Vagina (tissue), 2 donors: ENCODE data around the gene FRMD4A.

Experiments used
- CTCF ChIP-seq, 3 experiments: fragments of 450-650 bp in 2 of 3; fragments of 200-600 bp in 1 of 3; sonication (generic) in 1 of 3; IDR thresholded peaks; one replicate each; pipeline ENCODE4 v1.5.1; 2017 to 2019; ENCODE audit warnings: antibody characterized with exemption in 3 of 3, mild to moderate bottlenecking in 2 of 3, moderate library complexity in 2 of 3
- POLR2A ChIP-seq, 2 donors: fragments of 450-650 bp; IDR thresholded peaks; one replicate each; pipeline ENCODE4 v1.6.1; 2017; ENCODE audit warnings: antibody characterized with exemption in 2 of 2, mild to moderate bottlenecking in 2 of 2, moderate library complexity in 2 of 2
- POLR2AphosphoS5 ChIP-seq, 2 donors: sonication (generic); formaldehyde crosslinking; IDR thresholded peaks; one replicate each; pipeline ENCODE4 v1.9.0; 2017; ENCODE audit warnings: antibody characterized with exemption in 2 of 2, mild to moderate bottlenecking in 2 of 2, low read depth in 1 of 2; ENCODE audit not compliant: insufficient read depth in 1 of 2

- no peak for TF ChIP-seq CTCF (IDR thresholded peaks at IDR 0.05)
- TF ChIP-seq POLR2A (IDR thresholded peaks at IDR 0.05) = no peak
- no peak for TF ChIP-seq POLR2AphosphoS5 (IDR thresholded peaks at IDR 0.05; ENCODE audit: insufficient read depth in 1 of 2, low read depth in 1 of 2)
Observed at GRCh38 chr10:14146025-14146424, 184.7 kb downstream of the FRMD4A start.
